Neural crest cell (in vitro differentiated cells): Measurements from ENCODE around the gene TARBP1. TPM values are rescaled to one million over a fixed set of nuclear protein-coding genes. Genes with fewer than 3 reads are reported as not detected.

Experiments
- DNase-seq: peaks from one replicate; pipeline ENCODE4 v3.0.0; 2021; ENCODE audit warnings: low read depth, mixed read lengths, low spot score
- H3K27ac Mint-ChIP-seq: one replicate; pipeline ENCODE4 v1.8.0; 2021; ENCODE audit warnings: mild to moderate bottlenecking, mixed read lengths; ENCODE audit not compliant: unreplicated experiment
- H3K27me3 Mint-ChIP-seq: 2 replicates; pipeline ENCODE4 v1.8.0; 2021; ENCODE audit warnings: low read depth, mild to moderate bottlenecking, mixed read lengths
- H3K36me3 Mint-ChIP-seq: 2 replicates; pipeline ENCODE4 v1.8.0; 2021; ENCODE audit warnings: low read depth, mild to moderate bottlenecking, mixed read lengths
- H3K4me1 Mint-ChIP-seq: 2 replicates; pipeline ENCODE4 v1.8.0; 2021; ENCODE audit warnings: mixed read lengths
- H3K4me3 Mint-ChIP-seq: one replicate; pipeline ENCODE4 v1.8.0; 2021; ENCODE audit warnings: mild to moderate bottlenecking, mixed read lengths
- H3K9me3 Mint-ChIP-seq: 2 replicates; pipeline ENCODE4 v1.8.0; 2021; ENCODE audit warnings: mixed read lengths
- total RNA-seq: library from RNA; stranded (reverse); gene quantifications from 2 replicates; pipeline ENCODE4 v1.2.1, GENCODE V29; 2021
- TF ChIP-seq, protein P1 (sequence below): fragments of 200-600 bp; sonication (generic); conservative IDR thresholded peaks from 2 replicates; pipeline ENCODE4 v1.5.0; 2021; ENCODE audit warnings: antibody characterized with exemption, mild to moderate bottlenecking

Gene TARBP1
- total RNA-seq, 1 donor from 2014 or later: 30.2 TPM

DNA sequence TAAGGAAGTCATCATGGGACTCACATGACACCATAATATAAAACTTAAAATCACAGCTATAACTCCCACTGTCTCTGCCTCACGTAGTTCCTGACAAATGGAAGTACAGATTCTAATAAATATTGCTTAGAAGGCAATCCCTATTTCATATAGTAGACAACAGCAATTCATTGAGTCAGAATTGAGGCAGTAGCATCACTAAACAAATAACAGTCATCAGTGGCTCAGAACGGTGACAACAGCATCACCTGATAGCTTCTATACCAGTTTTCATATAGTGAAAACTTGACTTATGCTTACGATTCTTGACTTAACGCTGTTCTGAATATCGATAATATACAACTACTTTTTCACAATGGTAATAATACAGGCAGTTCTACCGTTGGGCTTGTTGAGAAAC is 12.0 kb downstream of the TARBP1 start:
- peaks cover 16% of the 10 kb centered on the region for H3K36me3 Mint-ChIP-seq
- H3K27ac Mint-ChIP-seq: no peak overlapping the region
- no peaks in the 10 kb centered on the region for H3K27me3 Mint-ChIP-seq
- H3K4me1 Mint-ChIP-seq: peaks cover 4% of the 10 kb centered on the region
- no peaks in the 10 kb centered on the region for H3K9me3 Mint-ChIP-seq
- H3K4me3 Mint-ChIP-seq: no peak overlapping the region
- DNase-seq: no peak
- TF ChIP-seq, protein P1, sequence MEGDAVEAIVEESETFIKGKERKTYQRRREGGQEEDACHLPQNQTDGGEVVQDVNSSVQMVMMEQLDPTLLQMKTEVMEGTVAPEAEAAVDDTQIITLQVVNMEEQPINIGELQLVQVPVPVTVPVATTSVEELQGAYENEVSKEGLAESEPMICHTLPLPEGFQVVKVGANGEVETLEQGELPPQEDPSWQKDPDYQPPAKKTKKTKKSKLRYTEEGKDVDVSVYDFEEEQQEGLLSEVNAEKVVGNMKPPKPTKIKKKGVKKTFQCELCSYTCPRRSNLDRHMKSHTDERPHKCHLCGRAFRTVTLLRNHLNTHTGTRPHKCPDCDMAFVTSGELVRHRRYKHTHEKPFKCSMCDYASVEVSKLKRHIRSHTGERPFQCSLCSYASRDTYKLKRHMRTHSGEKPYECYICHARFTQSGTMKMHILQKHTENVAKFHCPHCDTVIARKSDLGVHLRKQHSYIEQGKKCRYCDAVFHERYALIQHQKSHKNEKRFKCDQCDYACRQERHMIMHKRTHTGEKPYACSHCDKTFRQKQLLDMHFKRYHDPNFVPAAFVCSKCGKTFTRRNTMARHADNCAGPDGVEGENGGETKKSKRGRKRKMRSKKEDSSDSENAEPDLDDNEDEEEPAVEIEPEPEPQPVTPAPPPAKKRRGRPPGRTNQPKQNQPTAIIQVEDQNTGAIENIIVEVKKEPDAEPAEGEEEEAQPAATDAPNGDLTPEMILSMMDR: no peak

DNA sequence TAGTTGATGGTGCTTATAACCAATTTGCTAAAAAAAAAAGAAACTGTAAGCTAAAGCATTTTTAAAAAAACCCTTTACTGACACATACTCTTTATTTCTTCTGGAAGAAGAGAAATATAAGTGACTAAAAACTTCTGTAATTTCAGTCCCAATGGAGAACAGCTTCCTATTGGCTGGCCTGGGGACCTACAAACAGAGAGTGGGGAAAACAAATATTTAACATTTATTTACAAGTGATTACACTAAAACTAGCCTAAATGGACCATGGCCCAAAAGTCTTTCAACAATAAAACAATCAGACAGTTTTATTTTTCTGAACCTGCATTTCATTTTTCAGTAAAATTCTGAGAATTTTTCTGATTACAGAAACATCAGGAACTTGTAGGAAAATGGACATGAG is 15.2 kb downstream of the TARBP1 start:
- H3K27me3 Mint-ChIP-seq: no peaks in the 10 kb centered on the region
- TF ChIP-seq, protein P1: no peak
- peaks cover 19% of the 10 kb centered on the region for H3K36me3 Mint-ChIP-seq
- H3K9me3 Mint-ChIP-seq: peaks cover 2% of the 10 kb centered on the region
- no peak overlapping the region for H3K27ac Mint-ChIP-seq
- DNase-seq: no peak
- no peak overlapping the region for H3K4me3 Mint-ChIP-seq
- peaks cover 4% of the 10 kb centered on the region for H3K4me1 Mint-ChIP-seq

DNA sequence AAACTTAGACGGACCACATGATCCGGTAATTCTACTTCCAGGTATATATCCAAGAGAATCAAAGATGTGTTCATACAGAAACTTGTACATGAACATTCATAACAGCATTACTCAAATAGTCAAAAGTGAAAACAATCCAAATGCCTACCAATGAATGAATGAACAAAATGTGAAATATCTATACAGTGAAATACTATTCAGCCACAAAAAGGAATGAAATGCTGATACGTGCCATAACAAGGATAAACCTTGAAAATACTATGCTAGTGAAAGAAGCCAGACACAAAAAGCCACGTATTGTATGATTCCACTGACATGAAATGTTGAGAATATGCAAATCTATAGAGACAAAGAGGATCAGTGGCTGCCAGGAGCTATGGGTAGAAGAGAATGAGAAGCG is 18.3 kb downstream of the TARBP1 start:
- H3K4me1 Mint-ChIP-seq: no peaks in the 10 kb centered on the region
- H3K9me3 Mint-ChIP-seq: peaks cover 2% of the 10 kb centered on the region
- TF ChIP-seq, protein P1: no peak
- H3K4me3 Mint-ChIP-seq: no peak overlapping the region
- no peak overlapping the region for H3K27ac Mint-ChIP-seq
- no peaks in the 10 kb centered on the region for H3K27me3 Mint-ChIP-seq
- peaks cover 10% of the 10 kb centered on the region for H3K36me3 Mint-ChIP-seq
- DNase-seq: no peak

DNA sequence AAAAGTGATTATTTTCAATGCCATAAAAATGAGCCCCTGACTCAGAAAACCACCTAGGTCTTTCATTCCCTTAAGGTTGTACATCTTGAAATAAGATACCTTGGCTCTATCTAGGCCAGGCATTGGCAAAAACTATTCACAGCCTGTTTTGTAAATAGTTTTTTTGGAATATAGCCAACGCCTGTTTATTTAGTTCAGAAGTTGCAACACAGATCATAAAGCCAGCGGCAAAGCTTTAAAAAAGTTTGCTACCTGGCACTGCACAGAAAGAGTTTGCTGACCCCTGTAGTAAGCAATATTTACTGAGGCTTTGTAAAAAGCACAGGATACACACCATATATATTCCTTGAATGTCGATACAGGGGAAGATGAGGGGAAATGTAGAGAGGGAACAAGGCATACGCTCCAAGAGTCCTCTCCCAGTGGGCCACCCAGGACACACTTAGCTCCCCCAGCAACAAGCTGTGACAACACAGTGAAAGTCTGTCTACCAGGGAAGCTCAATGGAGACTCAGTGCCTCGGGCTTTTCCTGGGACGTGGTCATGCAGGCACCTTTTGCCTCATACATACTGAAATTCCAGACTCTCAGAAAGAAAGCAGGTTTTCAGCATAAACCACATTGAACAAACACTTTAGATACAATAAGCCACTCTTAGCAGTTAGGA is 20.5 kb downstream of the TARBP1 start:
- H3K9me3 Mint-ChIP-seq: peaks cover 2% of the 10 kb centered on the region
- no peak overlapping the region for H3K4me3 Mint-ChIP-seq
- H3K27me3 Mint-ChIP-seq: no peaks in the 10 kb centered on the region
- H3K36me3 Mint-ChIP-seq: peaks cover 11% of the 10 kb centered on the region
- no peak for DNase-seq
- H3K27ac Mint-ChIP-seq: no peak overlapping the region
- TF ChIP-seq, protein P1: no peak
- no peaks in the 10 kb centered on the region for H3K4me1 Mint-ChIP-seq

DNA sequence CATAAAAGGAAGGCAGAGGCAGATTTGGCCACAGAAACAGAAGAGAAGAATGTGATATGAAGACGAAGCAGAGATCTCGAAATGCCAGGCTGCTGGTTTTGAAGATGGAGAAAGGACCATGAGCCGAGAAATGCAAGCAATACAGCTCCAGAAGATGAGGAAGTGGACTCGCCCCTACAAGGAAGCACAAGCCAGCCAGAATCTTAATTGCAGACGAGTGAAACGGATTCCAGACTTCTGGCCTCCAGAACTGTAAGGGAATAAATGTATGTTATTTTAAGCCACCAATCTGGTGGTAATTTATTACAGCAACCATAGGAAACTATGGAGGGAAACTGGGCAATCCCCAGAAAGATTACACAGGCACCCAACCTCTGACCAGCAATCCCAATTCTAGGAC is 24.1 kb downstream of the TARBP1 start:
- no peaks in the 10 kb centered on the region for H3K27me3 Mint-ChIP-seq

More for the DNA sequence above, 24.1 kb downstream of the TARBP1 start:
- H3K4me1 Mint-ChIP-seq: no peaks in the 10 kb centered on the region
- H3K27ac Mint-ChIP-seq: no peak overlapping the region
- H3K4me3 Mint-ChIP-seq: no peak overlapping the region
- DNase-seq: no peak
- TF ChIP-seq, protein P1: no peak
- no peaks in the 10 kb centered on the region for H3K9me3 Mint-ChIP-seq
- H3K36me3 Mint-ChIP-seq: peaks cover 6% of the 10 kb centered on the region
